ENCODE results near the gene LYPD8. TPM values are rescaled to one million over a fixed set of nuclear protein-coding genes. Genes with fewer than 3 reads are reported as not detected.

LYPD8 gene
- total and polyA plus RNA-seq, 2 experiments from 2014 or later = not detected

- Histone ChIP-seq H4K20me1 (replicated peaks; ENCODE audit: insufficient read depth) (no peaks in the 10 kb centered on the region), H3K27me3 (ENCODE audit: insufficient read depth) (no peaks in the 10 kb centered on the region), H2AFZ (no peak overlapping the region), H3K79me2 (replicated peaks; ENCODE audit: insufficient read depth) (no peaks in the 10 kb centered on the region), H3K4me2 (no peak overlapping the region), H3F3A (replicated peaks; ENCODE audit: low read depth) (no peaks in the 10 kb centered on the region), H3K4me3 (no peak overlapping the region), H3K36me3 (ENCODE audit: insufficient read depth) (no peaks in the 10 kb centered on the region; the same call in 1 of the 2 replicates), H3K4me1 (ENCODE audit: insufficient read depth) (no peaks in the 10 kb centered on the region), H3K27ac (ENCODE audit: low read depth) (no peak overlapping the region), H3K9me2 (ENCODE audit: insufficient read depth) (no peaks in the 10 kb centered on the region)
- no peak for DNase-seq (ENCODE audit: low spot score)
- Mint-ChIP-seq H3K9me3 (peaks cover 96% of the 10 kb centered on the region), H3K4me1 (no peaks in the 10 kb centered on the region), H3K36me3 (ENCODE audit: low read depth) (peaks cover 26% of the 10 kb centered on the region), H3K27ac (no peak overlapping the region), H3K27me3 (ENCODE audit: insufficient read depth, low read depth, poor library complexity) (peaks cover 4% of the 10 kb centered on the region), H3K4me3 (no peak overlapping the region)
- TF ChIP-seq, protein P1, sequence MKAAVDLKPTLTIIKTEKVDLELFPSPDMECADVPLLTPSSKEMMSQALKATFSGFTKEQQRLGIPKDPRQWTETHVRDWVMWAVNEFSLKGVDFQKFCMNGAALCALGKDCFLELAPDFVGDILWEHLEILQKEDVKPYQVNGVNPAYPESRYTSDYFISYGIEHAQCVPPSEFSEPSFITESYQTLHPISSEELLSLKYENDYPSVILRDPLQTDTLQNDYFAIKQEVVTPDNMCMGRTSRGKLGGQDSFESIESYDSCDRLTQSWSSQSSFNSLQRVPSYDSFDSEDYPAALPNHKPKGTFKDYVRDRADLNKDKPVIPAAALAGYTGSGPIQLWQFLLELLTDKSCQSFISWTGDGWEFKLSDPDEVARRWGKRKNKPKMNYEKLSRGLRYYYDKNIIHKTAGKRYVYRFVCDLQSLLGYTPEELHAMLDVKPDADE (IDR thresholded peaks at IDR 0.05) = no peak
- TF ChIP-seq EZH2 (IDR thresholded peaks at IDR 0.05; ENCODE audit: low read depth, unreplicated experiment) (no peak), CTCF (conservative IDR thresholded peaks at IDR 0.05; ENCODE audit: low read depth in 2 of 2) (no peak), ZNF114 (CRISPR knock-in tag; IDR thresholded peaks at IDR 0.05) (no peak), EZH2phosphoT487 (IDR thresholded peaks at IDR 0.05; ENCODE audit: unreplicated experiment) (no peak), ZNF331 (CRISPR knock-in tag; IDR thresholded peaks at IDR 0.05; ENCODE audit: low read depth) (no peak), JUNB (IDR thresholded peaks at IDR 0.05; ENCODE audit: unreplicated experiment) (no peak), NANOG (IDR thresholded peaks at IDR 0.05; ENCODE audit: borderline replicate concordance) (no peak), POLR2AphosphoS5 (IDR thresholded peaks at IDR 0.05; ENCODE audit: low read depth) (no peak), CREB1 (CRISPR knock-in tag; IDR thresholded peaks at IDR 0.05; ENCODE audit: low read depth) (no peak), REST (IDR thresholded peaks at IDR 0.05; ENCODE audit: unreplicated experiment) (no peak), STAT1 (IDR thresholded peaks at IDR 0.05; ENCODE audit: unreplicated experiment) (no peak)
- TF ChIP-seq, protein P2, sequence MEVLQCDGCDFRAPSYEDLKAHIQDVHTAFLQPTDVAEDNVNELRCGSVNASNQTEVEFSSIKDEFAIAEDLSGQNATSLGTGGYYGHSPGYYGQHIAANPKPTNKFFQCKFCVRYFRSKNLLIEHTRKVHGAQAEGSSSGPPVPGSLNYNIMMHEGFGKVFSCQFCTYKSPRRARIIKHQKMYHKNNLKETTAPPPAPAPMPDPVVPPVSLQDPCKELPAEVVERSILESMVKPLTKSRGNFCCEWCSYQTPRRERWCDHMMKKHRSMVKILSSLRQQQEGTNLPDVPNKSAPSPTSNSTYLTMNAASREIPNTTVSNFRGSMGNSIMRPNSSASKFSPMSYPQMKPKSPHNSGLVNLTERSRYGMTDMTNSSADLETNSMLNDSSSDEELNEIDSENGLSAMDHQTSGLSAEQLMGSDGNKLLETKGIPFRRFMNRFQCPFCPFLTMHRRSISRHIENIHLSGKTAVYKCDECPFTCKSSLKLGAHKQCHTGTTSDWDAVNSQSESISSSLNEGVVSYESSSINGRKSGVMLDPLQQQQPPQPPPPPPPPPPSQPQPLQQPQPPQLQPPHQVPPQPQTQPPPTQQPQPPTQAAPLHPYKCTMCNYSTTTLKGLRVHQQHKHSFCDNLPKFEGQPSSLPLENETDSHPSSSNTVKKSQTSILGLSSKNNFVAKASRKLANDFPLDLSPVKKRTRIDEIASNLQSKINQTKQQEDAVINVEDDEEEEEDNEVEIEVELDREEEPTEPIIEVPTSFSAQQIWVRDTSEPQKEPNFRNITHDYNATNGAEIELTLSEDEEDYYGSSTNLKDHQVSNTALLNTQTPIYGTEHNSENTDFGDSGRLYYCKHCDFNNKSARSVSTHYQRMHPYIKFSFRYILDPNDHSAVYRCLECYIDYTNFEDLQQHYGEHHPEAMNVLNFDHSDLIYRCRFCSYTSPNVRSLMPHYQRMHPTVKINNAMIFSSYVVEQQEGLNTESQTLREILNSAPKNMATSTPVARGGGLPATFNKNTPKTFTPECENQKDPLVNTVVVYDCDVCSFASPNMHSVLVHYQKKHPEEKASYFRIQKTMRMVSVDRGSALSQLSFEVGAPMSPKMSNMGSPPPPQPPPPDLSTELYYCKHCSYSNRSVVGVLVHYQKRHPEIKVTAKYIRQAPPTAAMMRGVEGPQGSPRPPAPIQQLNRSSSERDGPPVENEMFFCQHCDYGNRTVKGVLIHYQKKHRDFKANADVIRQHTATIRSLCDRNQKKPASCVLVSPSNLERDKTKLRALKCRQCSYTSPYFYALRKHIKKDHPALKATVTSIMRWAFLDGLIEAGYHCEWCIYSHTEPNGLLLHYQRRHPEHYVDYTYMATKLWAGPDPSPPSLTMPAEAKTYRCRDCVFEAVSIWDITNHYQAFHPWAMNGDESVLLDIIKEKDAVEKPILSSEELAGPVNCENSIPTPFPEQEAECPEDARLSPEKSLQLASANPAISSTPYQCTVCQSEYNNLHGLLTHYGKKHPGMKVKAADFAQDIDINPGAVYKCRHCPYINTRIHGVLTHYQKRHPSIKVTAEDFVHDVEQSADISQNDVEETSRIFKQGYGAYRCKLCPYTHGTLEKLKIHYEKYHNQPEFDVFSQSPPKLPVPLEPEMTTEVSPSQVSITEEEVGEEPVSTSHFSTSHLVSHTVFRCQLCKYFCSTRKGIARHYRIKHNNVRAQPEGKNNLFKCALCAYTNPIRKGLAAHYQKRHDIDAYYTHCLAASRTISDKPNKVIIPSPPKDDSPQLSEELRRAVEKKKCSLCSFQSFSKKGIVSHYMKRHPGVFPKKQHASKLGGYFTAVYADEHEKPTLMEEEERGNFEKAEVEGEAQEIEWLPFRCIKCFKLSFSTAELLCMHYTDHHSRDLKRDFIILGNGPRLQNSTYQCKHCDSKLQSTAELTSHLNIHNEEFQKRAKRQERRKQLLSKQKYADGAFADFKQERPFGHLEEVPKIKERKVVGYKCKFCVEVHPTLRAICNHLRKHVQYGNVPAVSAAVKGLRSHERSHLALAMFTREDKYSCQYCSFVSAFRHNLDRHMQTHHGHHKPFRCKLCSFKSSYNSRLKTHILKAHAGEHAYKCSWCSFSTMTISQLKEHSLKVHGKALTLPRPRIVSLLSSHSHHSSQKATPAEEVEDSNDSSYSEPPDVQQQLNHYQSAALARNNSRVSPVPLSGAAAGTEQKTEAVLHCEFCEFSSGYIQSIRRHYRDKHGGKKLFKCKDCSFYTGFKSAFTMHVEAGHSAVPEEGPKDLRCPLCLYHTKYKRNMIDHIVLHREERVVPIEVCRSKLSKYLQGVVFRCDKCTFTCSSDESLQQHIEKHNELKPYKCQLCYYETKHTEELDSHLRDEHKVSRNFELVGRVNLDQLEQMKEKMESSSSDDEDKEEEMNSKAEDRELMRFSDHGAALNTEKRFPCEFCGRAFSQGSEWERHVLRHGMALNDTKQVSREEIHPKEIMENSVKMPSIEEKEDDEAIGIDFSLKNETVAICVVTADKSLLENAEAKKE (CRISPR knock-in tag; IDR thresholded peaks at IDR 0.05) = no peak
- ATAC-seq = no peak
Observed at GRCh38 chr1:248733566-248733965, 22.0 kb downstream of the LYPD8 start.
